Keratinocyte (primary cell): ENCODE data around the gene MYPOP.

Source experiments
- CTCF ChIP-seq, 3 experiments: IDR thresholded peaks in 1 of 3; conservative IDR thresholded peaks in 1 of 3; optimal IDR thresholded peaks in 1 of 3; 2 replicates in 2 of 3; 3 replicates in 1 of 3; pipeline versions ENCODE3 to v1.5.1; 2011; ENCODE audit warnings: low read length in 3 of 3, mild to moderate bottlenecking in 3 of 3, moderate library complexity in 2 of 3, control low read depth in 1 of 3, inconsistent platforms in 1 of 3; ENCODE audit not compliant: insufficient read depth in 2 of 3; ENCODE audit errors: extremely low read depth in 1 of 3
- EZH2 ChIP-seq: IDR thresholded peaks from one replicate; pipeline ENCODE4 v1.6.1; 2012; ENCODE audit warnings: inconsistent platforms, mild to moderate bottlenecking, low read length, moderate library complexity

GRCh38 chr19:45885556-45886426, 16.6 kb downstream of the MYPOP start, which contains the start of gene IRF2BP1:
- TF ChIP-seq CTCF (optimal IDR thresholded peaks at IDR 0.05 in 1 of 3, IDR thresholded peaks at IDR 0.05 in 1 of 3, conservative IDR thresholded peaks at IDR 0.05 in 1 of 3; ENCODE audit: extremely low read depth in 1 of 3, insufficient read depth in 2 of 3, low read length in 3 of 3), result no peak
- no peak for TF ChIP-seq EZH2
